CD4-positive, alpha-beta T cell treated with Interleukin-17A for 4 hours (primary cell): ENCODE results near the gene SPDYE2.
"Not testable (repeated sequence)": the region's sequence is repeated elsewhere in the genome, so short reads cannot be mapped to it uniquely, and the experiment has no call there.

Experiments used
- DNase-seq: peaks from one replicate; pipeline ENCODE4 v3.0.0-alpha.2; 2020; ENCODE audit warnings: mixed read lengths

SPDYE2 gene

GRCh38 chr7:102550808-102551422, at the start of gene SPDYE2:
SPDYE2 (plus strand) TSS chr7:102551226; CDS start chr7:102553256, 2,030 bp downstream.
- not testable (repeated sequence) for DNase-seq

DNA sequence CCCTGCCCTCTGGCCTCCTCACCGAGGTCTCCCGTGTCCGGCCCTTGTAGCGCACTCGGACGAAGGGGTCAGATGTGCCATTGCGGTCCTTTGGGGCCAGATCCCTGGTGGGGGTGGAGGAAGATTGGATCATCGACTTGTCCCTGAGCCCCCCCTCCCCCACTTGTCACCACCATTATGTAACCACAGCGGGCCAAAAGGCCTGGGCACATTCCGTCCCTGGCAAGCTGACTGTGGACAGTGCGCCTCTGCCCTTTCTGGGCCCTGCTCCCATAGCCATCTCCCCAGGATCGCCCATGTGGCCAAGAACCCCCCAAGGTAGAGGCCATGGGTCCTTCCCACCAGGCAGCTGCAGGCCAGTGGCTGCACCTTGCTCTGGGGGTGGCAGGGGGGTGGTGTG, 47.9 kb upstream of the SPDYE2 start:
- DNase-seq, result not testable (repeated sequence)

- DNase-seq, result not testable (repeated sequence)
Measured at GRCh38 chr7:102505298-102506185, 45.5 kb upstream of the SPDYE2 start.

GRCh38 chr7:102507410-102508088, 43.5 kb upstream of the SPDYE2 start:
- not testable (repeated sequence) for DNase-seq

- not testable (repeated sequence) for DNase-seq
Measured at GRCh38 chr7:102510575-102510974, 40.5 kb upstream of the SPDYE2 start.

DNA sequence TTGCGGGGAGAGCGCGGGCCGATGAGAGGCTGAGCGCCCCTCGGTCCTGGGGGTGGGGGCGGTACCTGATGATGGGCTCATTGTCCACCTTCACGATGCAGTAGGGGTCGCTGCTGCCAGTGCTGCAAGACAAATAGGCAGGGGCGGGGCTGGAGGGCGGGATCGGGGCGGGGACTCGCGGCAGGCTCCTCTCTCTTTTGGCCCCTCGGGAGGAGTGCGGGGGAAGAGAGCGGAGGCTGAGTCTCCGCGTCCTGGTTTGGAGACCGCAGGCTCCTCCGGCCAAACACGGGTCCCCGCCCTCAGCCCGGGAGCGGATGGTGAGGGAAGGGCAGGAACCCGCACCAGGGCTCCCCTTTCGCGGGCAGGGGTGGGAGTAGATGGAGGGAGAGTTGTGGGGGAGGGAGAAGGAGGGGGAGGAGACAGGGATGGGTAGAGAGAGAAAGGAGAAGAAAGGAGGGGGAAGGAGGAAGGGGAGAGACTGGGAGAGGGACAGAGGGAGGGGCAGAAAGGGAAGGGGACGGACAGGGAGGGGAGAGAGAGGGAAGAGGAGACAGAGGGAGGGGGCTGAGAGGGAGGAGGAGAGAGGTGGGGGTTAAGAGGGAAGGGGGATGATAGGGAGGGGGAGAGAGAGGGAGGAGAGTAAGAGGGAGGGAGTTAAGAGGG, 39.0 kb upstream of the SPDYE2 start:
- not testable (repeated sequence) for DNase-seq

DNA sequence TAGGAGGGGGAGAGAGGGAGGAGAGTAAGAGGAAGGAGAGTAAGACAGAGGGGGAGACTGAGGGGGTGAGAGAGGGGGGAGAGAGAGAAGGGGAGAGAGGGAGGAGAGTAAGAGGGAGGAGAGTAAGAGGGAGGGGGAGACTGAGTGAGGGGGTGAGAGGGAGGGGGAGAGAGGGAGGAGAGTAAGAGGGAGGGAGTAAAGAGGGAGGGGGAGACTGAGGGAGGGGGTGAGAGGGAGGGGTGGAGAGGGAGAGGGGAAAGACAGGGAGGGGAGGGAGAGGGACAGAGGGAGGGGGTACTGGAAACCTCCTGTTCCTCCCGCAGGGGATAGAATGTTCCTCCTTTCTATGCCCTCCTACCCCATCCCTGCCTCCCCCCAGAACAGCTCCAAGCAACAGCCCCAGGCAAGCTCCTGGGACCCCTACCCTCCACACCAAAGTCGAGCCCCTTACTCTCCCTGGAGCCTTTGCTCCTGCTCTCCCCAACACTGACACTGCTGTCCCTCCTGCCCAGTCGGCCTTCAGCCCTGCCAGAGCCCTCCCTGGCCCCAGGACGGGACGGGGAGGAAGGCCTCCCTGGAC, 38.3 kb upstream of the SPDYE2 start:
- peak; percentile 34 for DNase-seq

DNA sequence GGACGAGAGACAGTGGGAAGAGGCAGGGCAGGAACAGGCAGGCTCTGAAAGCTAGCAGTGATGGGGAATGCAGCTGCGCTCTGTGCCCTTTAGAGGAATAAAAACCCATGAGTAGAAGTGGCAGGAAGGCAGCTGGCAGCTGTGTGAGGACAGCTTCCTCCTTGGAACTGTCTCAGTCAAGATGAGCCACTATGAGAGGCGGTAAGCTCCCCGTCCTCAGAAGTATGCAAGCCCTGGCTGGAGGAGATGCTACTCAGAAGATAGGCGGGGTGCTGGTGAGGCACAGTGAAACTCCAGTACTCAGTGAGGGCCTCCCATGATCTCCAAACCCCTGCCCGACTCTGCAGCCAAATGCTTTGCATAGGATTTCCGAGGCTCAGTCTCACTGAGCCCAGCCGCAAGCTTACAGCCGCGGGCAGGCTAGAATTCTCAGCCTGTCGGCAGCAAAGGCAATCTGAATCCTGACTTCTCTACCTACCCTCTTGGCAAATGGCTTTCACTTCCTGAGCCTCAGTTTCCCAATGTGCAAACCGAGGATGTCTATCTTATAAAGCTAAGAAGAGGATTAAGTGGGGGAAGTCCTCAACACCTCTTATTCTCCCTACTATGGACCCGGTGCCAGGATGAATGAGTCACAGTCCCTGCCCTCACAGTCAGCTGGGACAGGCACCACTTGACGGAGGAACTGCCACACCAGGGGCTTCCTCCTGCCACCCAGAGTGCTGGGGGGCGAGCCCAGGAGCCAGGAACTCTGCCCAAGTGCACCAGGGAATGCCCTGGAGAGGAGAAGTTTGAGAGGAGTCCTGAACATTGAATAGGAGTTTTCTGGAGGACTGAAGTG, 35.9 kb upstream of the SPDYE2 start:
- DNase-seq, result not testable (repeated sequence)

DNA sequence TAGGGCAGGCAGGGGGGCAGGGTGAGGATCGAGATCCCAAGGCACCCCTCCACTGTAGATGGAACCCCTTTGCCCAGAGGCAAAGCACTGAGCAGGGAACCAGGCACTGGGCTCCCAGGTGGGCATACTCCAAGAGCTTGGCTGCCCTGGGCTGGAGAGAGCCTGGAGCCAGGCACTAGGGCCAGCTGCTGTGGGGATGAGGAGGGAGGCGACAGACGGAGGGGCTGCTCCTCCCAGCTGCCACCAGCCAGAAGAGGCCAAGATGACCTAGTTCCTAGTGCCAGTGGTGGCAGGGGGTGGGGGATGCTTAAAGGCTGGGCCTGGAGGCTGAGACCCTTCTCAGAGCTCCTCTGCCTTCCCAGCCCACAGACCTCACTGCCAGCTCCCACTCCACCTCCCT, 35.1 kb upstream of the SPDYE2 start:
- not testable (repeated sequence) for DNase-seq

DNA sequence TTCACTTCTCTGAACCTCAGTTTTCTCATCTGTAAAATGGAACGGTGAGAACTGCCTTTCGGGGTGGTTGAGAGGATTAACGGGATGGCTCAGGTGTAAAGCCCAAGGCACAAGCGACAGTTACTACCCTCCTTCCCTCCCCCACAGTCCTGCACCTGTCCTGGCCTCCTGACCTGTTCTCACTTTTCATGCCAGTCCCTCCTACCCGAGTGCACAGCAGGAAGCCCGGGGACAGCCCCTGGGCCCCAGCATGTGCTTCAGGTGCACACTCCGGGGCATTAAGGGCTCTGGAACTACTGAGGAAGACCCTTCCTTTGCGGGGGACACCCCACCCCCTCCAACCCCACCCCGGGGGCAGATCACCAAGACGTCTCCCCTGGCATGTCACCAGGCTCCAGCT, 34.1 kb upstream of the SPDYE2 start:
- DNase-seq, result not testable (repeated sequence)

DNA sequence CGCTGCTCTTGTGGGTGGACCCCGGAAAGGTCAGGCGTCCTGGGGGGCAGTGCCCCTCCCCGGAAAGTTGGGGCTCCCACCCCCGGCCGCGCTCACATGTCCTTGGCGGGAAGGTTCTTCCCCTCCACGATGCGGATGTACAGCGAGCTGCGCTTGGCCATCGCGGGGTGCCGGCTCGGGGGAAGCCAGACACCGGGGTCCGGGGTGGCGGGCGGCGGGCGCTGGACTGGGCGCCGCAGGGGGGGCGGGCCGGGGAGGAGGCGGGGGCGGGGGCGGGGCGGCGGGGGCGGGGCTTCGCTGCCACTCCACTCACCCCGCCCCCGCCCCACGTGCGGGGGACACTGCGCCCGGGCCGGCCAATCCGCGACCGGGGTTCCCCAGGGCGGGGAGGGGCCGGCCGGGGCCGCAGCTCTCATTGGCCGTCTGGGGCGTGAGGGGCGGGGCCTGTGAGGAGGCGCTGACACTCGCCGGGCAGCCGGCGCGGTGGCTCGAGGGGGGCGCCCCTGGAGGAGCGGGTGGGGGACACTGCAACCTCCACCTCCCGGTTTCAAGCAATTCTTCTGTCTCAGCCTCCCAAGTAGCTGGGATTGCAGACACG, 33.4 kb upstream of the SPDYE2 start, which contains the start of gene RASA4B:
RASA4B (minus strand) TSS at position 228 of the 598 bp plus-strand sequence; CDS start at position 161, 67 bp downstream.
- DNase-seq, result peak; percentile 45

- DNase-seq, result not testable (repeated sequence)
Measured at GRCh38 chr7:102520797-102521196, 30.2 kb upstream of the SPDYE2 start.

- DNase-seq, result not testable (repeated sequence)
Measured at GRCh38 chr7:102524803-102525202, 26.2 kb upstream of the SPDYE2 start.

- DNase-seq, result not testable (repeated sequence)
Measured at GRCh38 chr7:102527182-102527581, 23.8 kb upstream of the SPDYE2 start.

GRCh38 chr7:102527822-102528793, 22.9 kb upstream of the SPDYE2 start:
- not testable (repeated sequence) for DNase-seq

DNA sequence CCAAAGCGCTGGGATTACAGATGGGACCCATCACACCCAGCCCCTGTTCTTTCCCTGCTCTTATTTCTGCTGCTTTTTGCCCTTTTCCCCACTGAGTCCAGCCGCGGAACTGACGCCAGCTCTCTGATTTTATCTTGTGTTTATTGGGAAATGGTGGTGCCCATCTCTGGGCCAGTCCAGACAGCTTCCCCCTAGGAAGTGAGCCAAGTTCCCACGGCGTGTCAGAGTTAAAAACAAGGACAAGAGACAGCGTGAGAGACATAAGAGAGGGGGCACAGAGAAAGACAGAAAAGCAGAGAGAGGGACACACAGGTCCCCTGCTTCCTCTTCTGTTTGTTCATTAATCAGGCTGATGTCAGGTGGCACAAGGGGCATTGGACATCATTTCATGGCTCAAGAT, 19.4 kb upstream of the SPDYE2 start:
- not testable (repeated sequence) for DNase-seq

GRCh38 chr7:102532127-102532526, 18.9 kb upstream of the SPDYE2 start:
- not testable (repeated sequence) for DNase-seq

- not testable (repeated sequence) for DNase-seq
Measured at GRCh38 chr7:102535062-102535615, 15.9 kb upstream of the SPDYE2 start.

DNA sequence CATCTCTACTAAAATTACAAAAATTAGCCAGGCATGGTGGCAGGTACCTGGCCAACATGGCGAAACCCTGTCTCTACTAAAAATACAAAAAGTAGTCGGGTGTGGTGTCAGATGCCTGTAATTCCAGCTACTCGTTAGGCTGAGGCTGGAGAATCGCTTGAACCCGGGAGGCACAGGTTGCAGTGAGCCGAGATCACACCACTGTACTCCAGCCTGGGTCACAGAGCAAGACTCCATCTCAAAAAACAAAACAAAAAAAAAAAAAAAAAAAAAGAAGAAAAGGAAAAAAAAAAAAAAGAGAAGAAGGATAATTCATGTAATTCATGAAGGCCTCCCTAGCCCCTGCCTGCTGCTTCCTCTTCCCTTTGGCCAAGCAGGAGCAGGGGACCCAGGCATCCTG, 10.4 kb upstream of the SPDYE2 start:
- DNase-seq, result not testable (repeated sequence)
